ENCODE measurements around the gene ULK3. TPM values are rescaled to one million over a fixed set of nuclear protein-coding genes. Genes with fewer than 3 reads are reported as not detected.

Gene ULK3
- total RNA-seq, 6 experiments from 2014 or later, result 19.7 to 25.1 (median 22.1) TPM

- ATAC-seq, result no peak
- DNase-seq, result no peak
- peaks cover 0 to 7% of the 10 kb centered on the region in 2 donors for H3K27me3 ChIP-seq
- 17% methylated on average over 14 of the region's 21 CpGs for WGBS (ENCODE audit: insufficient coverage, low coverage, low lambda C conversion rate, missing lambda C conversion rate)
- no peaks in the 10 kb centered on the region for H3K4me1 ChIP-seq
- H3K36me3 ChIP-seq, result no peaks in the 10 kb centered on the region
- no peaks in the 10 kb centered on the region for H3K9me3 ChIP-seq
- H3K4me3 ChIP-seq, result no peak overlapping the region
- TF ChIP-seq POLR2A (IDR thresholded peaks at IDR 0.05) (no peak), CTCF (IDR thresholded peaks at IDR 0.05) (no peak)
- H3K27ac ChIP-seq, result no peak overlapping the region
- intact Hi-C loops (cut with DNase I), result no loop called here
Observed at GRCh38 chr15:74826921-74827320, 16.0 kb downstream of the ULK3 start.

- WGBS (ENCODE audit: insufficient coverage, low coverage, low lambda C conversion rate, missing lambda C conversion rate), result 20% methylated on average over 1 of the region's 44 CpGs
- H3K27ac ChIP-seq, result no peak within 1 kb of the TSS
- no peaks in the 10 kb centered on the region for H3K36me3 ChIP-seq
- DNase-seq (no peak), ATAC-seq (peak; percentile 41 to 80 (median 60))
- intact Hi-C loops (cut with DNase I), result no loop called here
- no peak within 1 kb of the TSS for H3K4me3 ChIP-seq
- no peaks in the 10 kb centered on the region for H3K4me1 ChIP-seq
- H3K9me3 ChIP-seq, result no peaks in the 10 kb centered on the region
- peaks cover 0 to 7% of the 10 kb centered on the region in 2 donors for H3K27me3 ChIP-seq
- no peak for TF ChIP-seq POLR2A (IDR thresholded peaks at IDR 0.05)
- TF ChIP-seq CTCF (IDR thresholded peaks at IDR 0.05), result no peak
Observed at GRCh38 chr15:74826364-74826819, 16.6 kb downstream of the ULK3 start, which contains the start of gene CPLX3. TSS of gene CPLX3 (plus strand) at chr15:74826627. CDS start at chr15:74826704, 77 bp downstream.

- ATAC-seq (no peak), DNase-seq (no peak)
- no peaks in the 10 kb centered on the region for H3K36me3 ChIP-seq
- H3K27me3 ChIP-seq, result peaks cover 0 to 7% of the 10 kb centered on the region in 2 donors
- no peak overlapping the region for H3K27ac ChIP-seq
- intact Hi-C loops (cut with DNase I), result no loop called here
- no peak overlapping the region for H3K4me3 ChIP-seq
- H3K9me3 ChIP-seq, result no peaks in the 10 kb centered on the region
- TF ChIP-seq CTCF (IDR thresholded peaks at IDR 0.05) (no peak), POLR2A (IDR thresholded peaks at IDR 0.05) (no peak)
- no peaks in the 10 kb centered on the region for H3K4me1 ChIP-seq
- 40% methylated on average over 1 of the region's 10 CpGs for WGBS (ENCODE audit: insufficient coverage, low coverage, low lambda C conversion rate, missing lambda C conversion rate)
Observed at GRCh38 chr15:74825866-74826265, 17.1 kb downstream of the ULK3 start.

- Histone ChIP-seq H3K4me1 (no peaks in the 10 kb centered on the region), H3K36me3 (no peaks in the 10 kb centered on the region), H3K27ac (no peak overlapping the region), H3K27me3 (peaks cover 0 to 7% of the 10 kb centered on the region in 2 donors), H3K4me3 (no peak overlapping the region), H3K9me3 (no peaks in the 10 kb centered on the region)
- TF ChIP-seq CTCF (IDR thresholded peaks at IDR 0.05) (no peak), POLR2A (IDR thresholded peaks at IDR 0.05) (no peak)
- no peak for ATAC-seq
- WGBS (ENCODE audit: insufficient coverage, low coverage, low lambda C conversion rate, missing lambda C conversion rate), result 61% methylated on average over 6 of the region's 7 CpGs
- intact Hi-C loops (cut with DNase I), result no loop called here
- DNase-seq, result no peak
Observed at GRCh38 chr15:74824976-74825375, 18.0 kb downstream of the ULK3 start.

- intact Hi-C loops (cut with DNase I), result no loop called here
- DNase-seq (no peak), ATAC-seq (no peak)
- peaks cover 0 to 7% of the 10 kb centered on the region in 2 donors for H3K27me3 ChIP-seq
- no peak overlapping the region for H3K4me3 ChIP-seq
- H3K4me1 ChIP-seq, result no peaks in the 10 kb centered on the region
- TF ChIP-seq CTCF (IDR thresholded peaks at IDR 0.05), result no peak
- TF ChIP-seq POLR2A (IDR thresholded peaks at IDR 0.05), result no peak
- H3K27ac ChIP-seq, result no peak overlapping the region
- H3K36me3 ChIP-seq, result no peaks in the 10 kb centered on the region
- whole genome bisulfite sequencing (ENCODE audit: insufficient coverage, low coverage, low lambda C conversion rate, missing lambda C conversion rate), result 25% methylated on average over 1 of the region's 6 CpGs
- no peaks in the 10 kb centered on the region for H3K9me3 ChIP-seq
Observed at GRCh38 chr15:74823324-74823723, 19.6 kb downstream of the ULK3 start.
